HG03575 (cell line): Measurements from ENCODE around the gene WNT9A.
"Not testable (repeated sequence)": the region's sequence is repeated elsewhere in the genome, so short reads cannot be mapped to it uniquely, and the experiment has no call there.

ENCODE experiments used
- ATAC-seq: cut with Tn5 transposase; IDR thresholded peaks from one replicate; pipeline ENCODE4 v1.9.1; 2021; ENCODE audit not compliant: unreplicated experiment, insufficient number of reproducible peaks, low FRiP score; ENCODE audit errors: extremely low read depth

WNT9A gene, protein sequence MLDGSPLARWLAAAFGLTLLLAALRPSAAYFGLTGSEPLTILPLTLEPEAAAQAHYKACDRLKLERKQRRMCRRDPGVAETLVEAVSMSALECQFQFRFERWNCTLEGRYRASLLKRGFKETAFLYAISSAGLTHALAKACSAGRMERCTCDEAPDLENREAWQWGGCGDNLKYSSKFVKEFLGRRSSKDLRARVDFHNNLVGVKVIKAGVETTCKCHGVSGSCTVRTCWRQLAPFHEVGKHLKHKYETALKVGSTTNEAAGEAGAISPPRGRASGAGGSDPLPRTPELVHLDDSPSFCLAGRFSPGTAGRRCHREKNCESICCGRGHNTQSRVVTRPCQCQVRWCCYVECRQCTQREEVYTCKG

DNA sequence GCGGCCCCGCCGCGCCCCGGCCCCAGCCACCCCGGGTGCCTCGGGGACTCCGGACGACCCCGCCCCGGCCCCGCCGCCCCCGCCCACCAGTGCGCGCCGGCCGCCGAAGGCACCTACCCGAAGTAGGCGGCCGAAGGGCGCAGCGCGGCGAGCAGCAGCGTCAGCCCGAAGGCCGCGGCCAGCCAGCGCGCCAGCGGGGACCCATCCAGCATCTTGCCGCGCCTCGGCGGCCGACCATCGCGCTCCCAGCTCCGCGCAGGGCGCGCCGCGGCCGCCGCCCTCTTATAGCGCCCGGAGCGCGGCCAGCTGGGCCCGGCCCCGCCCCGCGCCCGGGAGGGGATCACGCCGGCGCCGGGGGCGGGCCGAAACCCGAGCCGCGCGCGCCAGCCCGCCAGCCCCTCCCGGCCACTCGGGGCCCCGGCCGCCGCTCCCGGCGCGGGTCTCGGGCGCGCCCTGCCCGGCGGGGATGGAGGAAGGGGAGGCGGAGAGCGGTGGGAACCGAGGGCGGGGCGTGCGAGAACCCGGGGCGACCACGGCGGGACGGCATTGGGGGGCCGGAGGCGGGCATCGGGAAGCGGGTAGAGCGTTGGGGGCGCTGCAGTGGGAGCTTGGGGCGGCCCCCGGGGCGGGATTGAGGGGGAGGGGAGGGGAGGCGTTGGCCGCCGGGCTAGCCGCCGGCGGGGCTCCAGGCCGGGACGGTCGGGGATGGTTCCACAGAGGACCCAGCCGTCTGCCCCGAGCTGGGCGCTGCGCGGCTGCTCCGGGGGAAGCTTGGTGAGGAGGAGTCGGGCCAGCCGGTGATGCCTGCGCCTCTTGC is at the start of gene WNT9A:
WNT9A (minus strand) TSS at position 257 of the 817 bp plus-strand sequence; CDS start at position 212, 45 bp downstream.
- ATAC-seq = no peak

DNA sequence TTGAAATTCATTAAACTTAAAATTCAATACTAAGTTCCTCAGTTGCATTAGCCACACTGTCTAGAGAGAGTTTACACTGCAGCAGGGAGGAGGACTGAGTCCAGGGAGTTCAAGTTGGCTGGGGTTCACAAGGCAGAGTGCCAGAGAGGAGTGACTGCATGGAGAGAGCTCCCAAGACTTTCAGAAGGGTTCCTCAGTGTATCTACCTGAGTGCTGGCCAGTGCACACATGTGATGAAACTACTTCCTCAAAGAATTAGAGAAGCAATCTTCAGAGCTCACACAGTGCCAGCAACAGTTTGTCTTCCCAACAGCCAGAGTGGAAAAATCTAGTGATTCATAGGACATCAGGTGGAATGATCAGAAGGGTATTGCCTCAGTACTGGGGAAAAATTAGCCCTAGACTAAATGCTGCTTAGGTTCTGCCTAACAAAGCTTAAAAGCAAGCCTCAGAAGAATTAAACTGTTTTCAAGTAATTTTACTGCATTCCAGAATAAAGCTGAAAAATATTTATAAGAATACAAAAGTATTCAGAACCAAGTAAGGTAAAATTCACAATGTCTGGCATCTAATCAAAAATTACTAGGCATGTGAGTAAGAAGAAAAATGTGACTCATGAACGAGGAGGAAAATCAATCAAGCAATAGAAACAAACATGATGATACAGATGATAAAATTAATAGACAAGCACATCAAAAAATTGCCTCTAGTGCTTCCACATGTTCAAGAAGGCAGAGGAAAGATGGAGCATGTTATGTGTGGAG is 48.6 kb upstream of the WNT9A start:
- no peak for ATAC-seq

DNA sequence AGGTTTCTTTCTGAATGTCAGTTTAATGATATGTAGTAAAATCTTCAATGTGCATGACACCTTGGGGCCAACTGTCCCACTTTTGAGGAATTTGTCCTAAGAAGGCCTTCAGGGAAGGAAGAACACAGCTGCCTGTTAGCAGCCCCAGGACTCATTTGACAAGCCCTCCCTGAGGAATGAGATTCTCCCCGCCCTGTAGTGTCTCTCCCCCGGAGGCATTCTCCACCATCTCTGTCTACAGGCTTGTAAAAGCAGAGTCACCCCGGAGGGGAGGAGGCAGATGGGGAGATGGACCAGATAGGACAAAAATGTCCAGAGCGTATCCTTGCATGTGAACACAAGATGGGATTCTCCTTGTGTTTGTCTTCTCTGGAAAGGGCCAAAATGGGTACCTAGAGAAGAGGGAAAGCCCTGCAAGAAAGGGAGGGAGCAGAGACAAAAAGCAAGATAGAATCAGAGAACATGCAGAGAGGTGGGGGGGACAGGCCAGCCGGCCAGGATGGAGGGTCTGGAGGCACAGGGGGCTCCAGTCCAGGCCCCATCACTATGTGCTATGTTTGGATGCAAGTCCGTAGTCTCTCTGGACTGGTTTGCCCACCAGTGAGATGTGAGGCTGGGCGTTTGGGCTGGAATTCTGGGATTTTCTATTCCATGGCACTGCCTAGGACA is 47.0 kb upstream of the WNT9A start:
- no peak for ATAC-seq

DNA sequence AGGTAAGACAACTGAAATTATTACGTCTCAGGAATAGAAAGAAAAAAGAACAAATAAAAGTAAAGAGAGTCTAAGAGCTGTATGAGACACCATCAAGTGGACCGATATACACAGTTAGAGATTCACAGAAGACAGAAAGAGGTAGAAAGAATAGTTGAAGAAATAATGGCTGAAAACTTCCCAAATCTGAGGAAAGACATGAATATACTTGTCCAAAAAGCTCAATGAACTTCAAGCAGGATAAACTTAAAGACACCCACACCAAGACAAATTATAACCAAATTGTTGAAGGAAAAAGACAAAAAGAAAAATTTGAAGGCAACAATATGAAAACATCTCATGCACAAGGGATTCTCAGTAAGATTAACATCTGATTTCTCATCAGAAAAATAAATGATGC is 39.4 kb upstream of the WNT9A start:
- no peak for ATAC-seq

- ATAC-seq = not testable (repeated sequence)
Measured at GRCh38 chr1:227975583-227976283, 28.0 kb upstream of the WNT9A start.

DNA sequence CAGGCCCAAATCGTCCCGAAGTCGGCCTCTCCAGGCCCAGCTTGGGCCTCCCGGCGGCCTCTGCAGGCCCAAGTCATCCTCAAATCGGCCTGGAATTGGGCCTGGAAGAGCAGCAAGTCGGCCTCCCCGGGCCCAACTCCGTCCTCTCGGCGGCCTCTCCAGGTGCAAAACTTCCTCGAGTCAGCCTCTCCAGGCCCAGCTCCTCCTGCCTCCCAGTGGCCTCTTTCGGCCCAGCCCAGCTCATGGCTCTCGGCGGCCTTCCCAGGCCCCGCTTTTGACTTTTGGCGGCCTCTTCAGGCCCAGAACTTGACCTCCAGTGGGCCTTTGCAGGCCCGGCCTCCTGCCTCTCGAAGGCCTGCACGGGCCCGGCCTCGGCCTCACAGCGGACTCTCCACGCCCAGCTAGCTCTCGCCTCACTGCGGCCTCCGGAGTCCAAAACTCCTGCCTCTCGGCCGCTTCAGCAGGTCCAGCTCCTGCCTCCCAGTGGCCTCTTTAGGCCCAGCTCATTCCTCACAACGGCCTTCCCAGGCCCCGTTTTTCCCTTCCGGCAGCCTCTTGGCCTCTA is 26.1 kb upstream of the WNT9A start:
- not testable (repeated sequence) for ATAC-seq

DNA sequence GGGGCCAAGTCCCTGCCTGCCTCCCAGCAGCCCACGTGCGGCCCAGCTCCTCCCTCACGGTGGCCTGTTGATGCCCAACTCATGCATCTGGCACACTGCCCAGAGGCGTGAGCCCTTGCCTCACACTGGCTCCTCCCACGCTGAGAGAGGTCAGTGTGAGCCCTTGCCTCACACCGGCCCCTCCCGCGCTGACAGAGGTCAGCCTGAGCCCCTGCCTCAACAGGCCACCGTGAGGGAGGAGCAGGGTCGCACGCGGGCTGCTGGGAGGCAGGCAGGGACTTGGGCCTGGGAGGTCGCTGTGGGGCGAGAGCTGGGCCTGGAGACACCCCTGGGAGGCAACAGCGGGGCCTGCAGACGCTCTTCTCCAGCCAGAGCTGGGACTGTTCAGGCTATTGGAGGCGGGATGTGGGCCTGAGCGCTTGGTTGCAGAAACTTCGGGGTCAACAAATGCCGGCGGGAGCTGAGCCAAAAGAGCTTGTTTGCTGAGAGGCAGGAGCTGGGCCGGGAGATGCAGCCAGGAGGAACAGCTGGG is 25.2 kb upstream of the WNT9A start:
- not testable (repeated sequence) for ATAC-seq

DNA sequence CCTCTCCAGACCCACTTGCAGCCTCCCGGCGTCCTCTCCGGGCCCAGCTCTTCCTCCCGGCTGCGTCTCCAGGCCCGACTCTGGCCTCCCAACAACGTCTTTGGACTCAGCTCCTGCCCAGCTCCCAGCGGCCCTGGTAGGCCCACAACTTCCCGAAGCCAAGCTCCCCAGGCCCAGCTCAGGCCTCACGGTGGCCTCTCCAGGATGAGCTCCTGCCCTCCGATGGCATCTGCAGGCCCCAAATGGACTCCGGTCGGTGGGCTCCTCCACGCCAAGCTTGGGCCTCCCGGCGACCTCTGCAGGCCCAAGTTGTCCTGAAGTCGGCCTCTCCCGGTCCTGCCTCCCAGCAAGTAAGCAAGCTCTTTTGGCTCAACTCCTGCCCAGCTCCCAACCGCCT is 24.5 kb upstream of the WNT9A start:
- ATAC-seq = not testable (repeated sequence)

GRCh38 chr1:227971643-227972282 is 24.0 kb upstream of the WNT9A start:
- ATAC-seq = not testable (repeated sequence)

- ATAC-seq = not testable (repeated sequence)
Measured at GRCh38 chr1:227971216-227971615, 23.5 kb upstream of the WNT9A start.

DNA sequence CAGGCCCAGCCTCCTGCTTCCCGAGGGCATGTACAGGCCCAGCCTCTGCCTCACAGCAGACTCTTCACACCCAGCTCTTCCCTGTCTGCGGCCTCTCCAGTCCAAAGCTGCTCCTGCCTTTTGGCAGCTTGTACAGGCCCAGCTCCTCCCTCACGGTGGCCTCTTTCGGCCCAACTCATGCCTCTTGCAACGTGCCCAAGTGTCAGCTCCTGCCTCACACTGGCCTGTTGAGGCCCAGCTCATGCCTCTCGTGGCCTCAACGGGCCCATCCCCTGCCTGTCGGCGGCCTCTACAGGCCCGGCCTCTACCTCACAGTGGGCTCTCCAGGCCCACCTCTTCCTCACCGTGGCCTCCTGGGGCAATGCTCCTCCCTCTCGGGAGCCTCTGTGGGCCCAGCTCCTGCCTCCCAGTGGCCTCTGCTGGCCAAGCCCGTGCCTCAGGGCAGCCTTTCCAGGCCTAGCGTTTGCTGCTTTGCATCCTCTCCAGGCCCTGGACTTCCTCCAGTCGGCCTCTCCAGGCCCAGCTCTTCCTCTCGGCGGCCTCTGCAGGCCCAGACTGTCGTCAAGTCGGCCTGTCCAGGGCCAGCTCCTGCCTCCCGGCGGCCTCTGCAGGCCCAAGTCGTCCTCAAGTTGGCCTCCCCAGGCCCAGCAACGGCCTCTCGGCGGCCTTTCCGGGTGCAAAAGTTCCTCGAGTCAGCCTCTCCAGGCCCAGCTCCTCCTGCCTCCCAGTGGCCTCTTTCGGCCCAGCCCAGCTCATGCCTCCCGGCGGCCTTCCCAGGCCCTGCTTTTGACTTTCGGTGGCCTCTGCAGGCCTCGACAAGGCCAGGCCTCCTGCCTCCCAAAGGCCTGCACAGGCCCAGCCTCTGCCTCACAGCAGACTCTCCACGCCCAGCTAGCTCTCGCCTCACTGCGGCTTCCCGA is 22.6 kb upstream of the WNT9A start:
- ATAC-seq = not testable (repeated sequence)

GRCh38 chr1:227967815-227968214 is 20.1 kb upstream of the WNT9A start:
- not testable (repeated sequence) for ATAC-seq

GRCh38 chr1:227966733-227967132 is 19.0 kb upstream of the WNT9A start:
- ATAC-seq = not testable (repeated sequence)

DNA sequence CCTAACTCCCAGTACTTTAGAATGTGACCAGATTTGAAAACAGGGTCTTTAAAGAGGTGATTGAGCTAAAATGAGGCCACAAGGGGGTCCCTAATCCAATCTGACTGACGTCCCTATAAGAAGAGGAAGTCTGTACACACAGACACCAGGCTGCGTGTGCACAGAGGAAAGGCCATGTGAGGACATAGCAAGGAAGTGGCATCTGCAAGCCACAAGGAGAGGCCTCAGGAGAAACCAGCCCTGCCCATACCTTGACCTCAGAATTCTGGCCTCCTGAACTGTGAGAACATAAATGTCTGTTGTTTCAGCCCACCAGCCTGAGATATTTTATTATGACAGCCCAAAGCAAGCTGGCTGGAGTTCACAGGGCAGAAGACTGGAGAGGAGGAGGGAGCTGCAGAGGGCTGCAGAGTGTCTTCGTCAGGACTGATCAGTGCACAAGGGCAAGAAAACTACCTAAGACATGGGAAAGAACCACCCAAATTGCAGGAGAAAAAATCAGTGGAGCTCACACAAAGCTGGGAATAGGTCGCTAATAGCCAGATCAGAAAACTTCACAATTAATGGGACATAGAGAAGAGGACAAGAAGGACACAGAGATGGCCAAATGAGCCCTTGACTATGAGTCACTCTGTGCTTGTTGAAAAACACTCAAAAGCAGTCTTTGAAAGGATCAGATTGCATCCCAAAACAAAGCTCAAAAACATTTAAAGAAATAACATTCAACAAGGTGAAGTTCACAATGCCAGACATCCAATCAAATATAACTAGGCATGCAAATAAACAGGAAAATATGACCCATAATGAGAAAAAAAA is 14.1 kb upstream of the WNT9A start:
- no peak for ATAC-seq

DNA sequence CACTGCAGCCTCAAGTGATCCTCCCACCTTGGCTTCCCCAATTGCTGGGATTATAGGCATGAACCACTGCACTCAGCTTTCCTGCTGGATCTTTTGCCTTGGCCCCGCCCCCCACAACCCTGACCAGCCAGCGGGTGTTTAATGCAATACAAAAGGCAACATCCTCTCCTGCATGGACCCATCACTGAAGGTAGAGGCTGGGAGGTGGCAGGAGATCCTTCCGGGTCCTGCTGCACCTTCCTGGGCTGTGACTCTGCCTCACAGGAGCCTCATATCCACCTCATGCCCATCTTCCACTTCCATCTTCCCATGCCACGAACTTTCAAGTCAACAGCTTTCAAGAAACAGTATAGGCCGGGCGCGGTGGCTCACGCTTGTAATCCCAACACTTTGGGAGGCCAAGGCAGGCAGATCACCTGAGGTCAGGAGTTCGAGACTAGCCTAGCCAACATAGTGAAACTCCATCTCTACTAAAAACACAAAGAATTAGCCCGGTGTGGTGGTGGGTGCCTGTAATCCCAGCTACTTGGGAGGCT is 11.7 kb upstream of the WNT9A start:
- no peak for ATAC-seq
